ENCODE results near the gene JUP.
A peak's percentile ranks its signal among the peaks of the same experiment; 100 is the strongest.
"Not testable (repeated sequence)": the region's sequence is repeated elsewhere in the genome, so short reads cannot be mapped to it uniquely, and the experiment has no call there.

Gene JUP

DNA sequence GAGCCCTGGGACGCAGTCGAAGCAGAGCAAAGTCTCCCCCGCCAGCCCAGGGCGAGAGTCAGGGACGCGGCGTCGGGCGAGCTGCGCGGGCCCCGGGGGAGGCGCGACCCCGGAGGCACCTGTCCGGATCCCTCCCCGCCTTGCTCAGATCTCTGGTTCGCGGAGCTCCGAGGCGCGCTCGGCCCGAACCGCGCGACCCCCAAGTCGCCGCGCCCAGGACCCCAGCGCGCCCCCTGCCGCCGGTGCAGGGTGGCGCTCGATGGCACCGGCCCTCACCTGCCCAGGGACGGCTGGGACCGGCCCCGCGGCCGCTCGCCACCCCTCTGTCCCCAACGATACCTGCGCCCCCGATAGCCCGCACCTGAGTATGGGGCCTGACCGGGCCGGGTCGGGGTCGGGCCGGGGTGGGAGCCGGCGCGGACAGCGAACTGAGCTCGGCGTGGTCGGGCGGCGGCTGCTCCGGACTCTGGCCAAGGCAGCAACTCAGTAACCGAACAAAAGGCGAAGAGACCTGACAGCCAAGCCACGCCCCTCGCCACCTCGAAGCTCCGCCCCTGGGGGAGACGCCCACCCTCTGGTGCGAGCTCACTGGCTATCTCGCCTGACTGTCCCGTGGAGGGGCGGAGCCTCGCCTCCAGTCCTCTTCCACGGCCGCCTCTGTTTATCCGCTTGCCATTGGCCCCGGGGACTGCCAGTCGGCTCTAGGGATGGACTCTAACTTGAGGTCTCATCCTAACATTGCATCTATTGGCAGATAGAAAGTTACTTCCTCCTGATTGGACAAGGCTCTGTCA, at the start of gene JUP:
Gene JUP, minus strand, starts transcription at position 485 of the 794 bp plus-strand sequence. CDS start 14,857 bp downstream, outside the sequence.
- DNase-seq (ENCODE audit: low read depth in 2 of 2): peak; percentile 68 to 75

DNA sequence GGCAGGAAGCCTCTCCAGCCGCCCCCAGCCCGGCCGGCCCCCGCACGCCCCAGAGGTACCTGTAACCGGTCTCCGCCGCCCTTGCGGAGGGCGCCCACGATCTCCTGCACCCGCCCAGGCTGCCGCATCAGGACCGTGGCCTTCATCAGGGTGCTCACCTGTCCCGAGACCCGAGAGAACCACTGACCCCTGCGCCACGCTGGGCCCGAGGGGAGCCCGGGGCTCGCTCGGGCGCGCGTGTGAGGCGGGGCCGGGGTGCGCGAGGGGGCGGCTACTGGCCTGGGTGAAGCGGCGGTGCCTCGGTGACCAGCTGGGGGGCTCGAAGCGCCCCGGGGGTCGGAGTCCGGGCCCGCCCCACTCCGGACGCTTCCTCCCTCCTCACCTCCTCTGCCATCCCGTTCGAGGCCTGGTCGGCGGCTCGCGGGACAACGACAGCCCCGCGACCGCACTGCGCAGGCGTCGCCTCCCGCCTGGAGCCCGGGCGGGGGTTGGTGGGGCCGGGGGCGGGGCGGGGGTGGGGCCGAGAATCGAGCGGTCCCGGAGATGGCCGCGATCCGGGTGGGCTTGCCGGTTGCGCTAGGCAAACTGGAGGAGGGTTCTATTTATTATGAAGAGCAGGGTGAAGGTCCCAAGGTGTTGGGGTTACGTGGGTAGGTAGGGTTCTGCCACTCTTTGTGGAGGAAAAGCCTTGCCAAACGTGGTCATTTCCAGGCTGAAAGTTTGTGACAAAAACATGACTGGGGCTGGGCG, 49.5 kb upstream of the JUP start, which contains the start of gene NT5C3B:
Gene NT5C3B, minus strand, starts transcription at position 433 of the 750 bp plus-strand sequence. Its CDS starts 39 bp downstream, at position 394.
- DNase-seq (ENCODE audit: low read depth in 2 of 2): peak in 1 of 2 donors; percentile 25

DNA sequence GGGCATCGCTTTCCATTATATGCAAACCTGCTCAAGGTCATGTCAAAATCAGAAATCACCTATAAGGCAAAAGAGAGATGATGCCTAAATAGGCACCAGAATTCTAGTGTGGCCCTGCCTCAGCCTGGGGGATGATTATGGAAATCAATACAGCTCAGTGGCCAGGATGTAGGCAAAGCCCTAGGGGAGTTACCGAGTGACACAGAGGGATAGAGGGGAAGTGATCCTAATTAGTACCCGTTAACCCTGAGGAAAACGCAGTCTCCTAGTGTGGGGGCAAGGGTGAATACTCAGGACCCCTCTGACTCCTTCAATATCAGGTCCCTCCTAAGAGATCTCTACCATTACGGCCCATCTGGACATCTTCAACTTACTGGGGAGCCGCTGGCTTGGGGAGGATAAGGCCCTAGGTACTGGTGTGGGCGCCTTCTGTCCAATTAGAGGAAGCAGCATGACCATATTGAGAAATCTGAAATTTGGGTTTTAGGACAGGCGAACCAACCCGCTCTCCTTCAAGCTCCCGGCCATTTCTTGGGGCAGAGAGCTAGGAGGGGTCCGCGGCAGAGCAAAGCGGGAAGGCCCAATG, 48.8 kb upstream of the JUP start:
- DNase-seq (ENCODE audit: low read depth in 2 of 2): no peak

DNA sequence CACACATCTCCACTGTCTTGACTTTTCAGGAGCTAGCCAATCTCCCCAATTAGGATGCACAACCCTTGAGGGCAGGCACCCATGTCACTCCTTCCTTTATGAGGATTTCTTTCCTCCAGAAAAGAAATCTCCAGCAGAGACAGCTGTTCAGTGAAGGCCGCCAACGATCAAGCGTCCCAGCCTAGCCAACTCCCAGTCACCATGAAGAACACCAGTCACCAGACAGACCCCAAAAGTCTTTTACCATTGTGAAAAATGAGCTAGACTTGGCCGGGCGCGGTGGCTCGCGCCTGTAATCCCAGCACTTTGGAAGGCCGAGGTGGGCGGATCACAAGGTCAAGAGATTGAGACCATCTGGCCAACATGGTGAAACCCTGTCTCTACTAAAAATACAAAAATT, 43.5 kb upstream of the JUP start:
- DNase-seq (ENCODE audit: low read depth in 2 of 2): not testable (repeated sequence)

DNA sequence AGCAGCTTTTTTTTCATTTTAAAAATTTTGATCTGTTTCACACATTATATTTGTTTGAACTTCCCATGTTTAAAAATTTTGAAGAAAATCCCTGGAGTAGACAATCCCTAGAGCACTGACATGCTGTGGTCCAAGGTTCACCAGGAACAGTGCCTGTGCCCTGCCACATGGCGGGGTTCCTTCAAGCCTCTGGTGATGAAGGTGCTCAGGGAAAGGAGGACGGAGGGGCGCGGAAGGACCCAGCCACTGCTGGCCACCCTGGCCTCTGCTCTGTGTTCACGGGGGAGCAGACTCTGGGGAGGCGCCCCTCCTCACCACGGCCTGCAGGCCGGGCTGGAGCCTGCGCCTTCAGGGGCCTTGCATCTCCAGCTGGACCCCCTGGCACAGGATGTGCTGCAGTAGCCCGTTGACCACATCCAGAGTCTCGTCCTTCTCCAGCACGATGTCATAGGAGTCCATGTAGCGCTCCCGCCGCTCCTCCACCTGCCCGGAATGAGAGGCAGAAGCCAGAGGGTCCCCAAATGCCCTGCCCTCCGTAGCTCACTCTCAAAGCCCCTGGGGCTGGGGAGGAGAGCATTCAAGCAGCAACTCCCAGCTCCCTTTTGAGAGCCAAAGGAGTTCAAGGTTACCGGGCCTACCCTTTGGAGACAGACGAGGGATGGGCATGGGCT, 38.8 kb upstream of the JUP start:
- no peak for DNase-seq (ENCODE audit: low read depth in 2 of 2)

DNA sequence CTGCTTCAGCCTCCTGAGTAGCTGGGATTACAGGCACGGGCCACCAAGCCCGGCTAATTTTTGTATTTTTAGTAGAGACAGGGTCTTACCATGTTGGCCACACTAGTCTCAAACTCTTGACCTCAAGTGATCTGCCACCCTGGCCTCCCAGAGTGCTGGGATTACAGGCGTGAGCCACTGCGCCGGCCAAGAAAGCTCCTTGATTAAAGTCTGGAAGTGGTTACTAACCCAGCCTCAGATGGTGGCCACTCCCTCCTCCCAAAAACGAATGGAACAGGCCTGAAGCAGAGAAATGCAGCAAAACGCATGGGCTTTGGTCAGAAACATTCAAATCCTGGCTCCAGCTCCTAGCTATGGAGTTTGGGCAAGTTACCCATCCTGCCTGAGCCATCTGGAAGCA, 37.6 kb upstream of the JUP start:
- DNase-seq (ENCODE audit: low read depth in 2 of 2): no peak

DNA sequence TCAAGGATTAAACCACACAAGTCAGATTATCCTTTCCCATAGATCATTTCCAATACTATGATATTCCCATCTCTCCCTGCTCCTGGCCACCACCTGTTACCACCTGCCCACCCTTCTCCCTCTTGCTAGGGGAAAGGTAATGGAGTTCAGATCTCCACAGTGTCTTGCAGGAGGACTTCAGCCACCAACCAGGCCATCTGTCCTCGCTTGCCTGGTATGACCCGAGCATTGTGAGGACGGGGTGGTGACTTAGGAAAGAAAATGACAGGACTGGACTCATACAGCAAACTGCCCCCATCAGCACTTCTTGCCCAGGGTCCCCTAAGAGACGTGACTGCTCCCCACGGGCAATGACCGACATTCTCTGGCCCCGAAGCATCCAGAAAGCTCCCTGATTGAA, 37.1 kb upstream of the JUP start:
- DNase-seq (ENCODE audit: low read depth in 2 of 2): no peak

DNA sequence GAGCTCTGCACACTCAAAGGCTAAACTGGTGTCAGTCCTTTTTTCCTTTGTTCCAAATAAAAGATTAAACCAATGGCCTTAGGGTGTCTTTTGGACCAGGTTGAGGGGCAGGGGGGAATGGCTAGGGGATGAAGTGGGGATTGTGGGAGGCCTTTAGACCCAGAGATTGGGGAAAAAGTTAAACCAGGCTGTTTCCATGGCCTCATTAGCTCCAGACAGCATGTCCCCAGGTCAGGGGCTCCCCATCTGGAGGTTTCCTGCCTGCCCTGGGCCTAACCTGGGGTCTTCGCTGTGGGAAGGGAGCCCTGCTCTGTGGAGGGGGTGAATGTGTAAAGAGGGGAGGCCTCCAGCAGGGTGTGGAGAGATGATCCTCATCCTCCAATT, 36.6 kb upstream of the JUP start:
- no peak for DNase-seq (ENCODE audit: low read depth in 2 of 2)

DNA sequence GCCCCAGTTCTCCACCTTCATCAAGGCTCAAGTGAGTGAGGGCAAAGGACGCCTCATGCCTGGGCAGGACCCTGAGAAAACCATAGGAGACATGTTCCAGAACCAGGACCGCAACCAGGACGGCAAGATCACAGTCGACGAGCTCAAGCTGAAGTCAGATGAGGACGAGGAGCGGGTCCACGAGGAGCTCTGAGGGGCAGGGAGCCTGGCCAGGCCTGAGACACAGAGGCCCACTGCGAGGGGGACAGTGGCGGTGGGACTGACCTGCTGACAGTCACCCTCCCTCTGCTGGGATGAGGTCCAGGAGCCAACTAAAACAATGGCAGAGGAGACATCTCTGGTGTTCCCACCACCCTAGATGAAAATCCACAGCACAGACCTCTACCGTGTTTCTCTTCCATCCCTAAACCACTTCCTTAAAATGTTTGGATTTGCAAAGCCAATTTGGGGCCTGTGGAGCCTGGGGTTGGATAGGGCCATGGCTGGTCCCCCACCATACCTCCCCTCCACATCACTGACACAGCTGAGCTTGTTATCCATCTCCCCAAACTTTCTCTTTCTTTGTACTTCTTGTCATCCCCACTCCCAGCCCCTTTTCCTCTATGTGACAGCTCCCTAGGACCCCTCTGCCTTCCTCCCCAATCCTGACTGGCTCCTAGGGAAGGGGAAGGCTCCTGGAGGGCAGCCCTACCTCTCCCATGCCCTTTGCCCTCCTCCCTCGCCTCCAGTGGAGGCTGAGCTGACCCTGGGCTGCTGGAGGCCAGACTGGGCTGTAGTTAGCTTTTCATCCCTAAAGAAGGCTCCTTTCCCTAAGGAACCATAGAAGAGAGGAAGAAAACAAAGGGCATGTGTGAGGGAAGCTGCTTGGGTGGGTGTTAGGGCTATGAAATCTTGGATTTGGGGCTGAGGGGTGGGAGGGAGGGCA, 36.0 kb upstream of the JUP start:
- DNase-seq (ENCODE audit: low read depth in 2 of 2): no peak

DNA sequence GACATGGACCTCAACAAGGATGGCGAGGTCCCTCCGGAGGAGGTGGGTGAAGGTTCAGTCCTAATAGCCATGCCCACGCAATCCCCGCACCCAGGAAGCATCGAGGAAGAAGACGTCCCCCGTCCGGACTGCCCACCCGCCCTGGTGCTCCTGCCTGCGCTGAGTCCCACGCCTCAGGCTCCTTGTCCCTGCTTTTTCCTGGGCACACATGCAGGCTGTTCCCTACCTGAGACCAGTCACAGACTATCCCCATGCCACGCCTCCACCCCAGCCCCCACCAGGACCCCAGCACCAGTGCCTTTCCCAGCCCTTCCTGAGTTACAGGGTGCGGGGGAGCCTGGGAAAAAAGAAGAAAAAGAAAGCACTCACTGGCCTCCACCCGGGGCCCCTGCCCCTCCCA, 35.3 kb upstream of the JUP start:
- DNase-seq (ENCODE audit: low read depth in 2 of 2): no peak

DNA sequence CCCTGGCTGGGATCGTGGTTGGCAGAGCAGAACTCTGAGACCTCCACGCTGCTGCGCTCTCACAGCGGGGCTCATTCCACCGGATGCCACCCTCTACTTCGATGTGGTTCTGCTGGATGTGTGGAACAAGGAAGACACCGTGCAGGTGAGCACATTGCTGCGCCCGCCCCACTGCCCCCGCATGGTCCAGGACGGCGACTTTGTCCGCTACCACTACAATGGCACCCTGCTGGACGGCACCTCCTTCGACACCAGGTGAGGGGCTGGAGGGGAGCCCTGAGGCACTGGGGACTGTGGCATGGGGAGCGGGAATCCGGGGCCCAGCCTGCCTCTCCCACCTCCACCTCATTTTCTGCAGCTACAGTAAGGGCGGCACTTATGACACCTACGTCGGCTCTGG, 31.5 kb upstream of the JUP start:
- no peak for DNase-seq (ENCODE audit: low read depth in 2 of 2)

DNA sequence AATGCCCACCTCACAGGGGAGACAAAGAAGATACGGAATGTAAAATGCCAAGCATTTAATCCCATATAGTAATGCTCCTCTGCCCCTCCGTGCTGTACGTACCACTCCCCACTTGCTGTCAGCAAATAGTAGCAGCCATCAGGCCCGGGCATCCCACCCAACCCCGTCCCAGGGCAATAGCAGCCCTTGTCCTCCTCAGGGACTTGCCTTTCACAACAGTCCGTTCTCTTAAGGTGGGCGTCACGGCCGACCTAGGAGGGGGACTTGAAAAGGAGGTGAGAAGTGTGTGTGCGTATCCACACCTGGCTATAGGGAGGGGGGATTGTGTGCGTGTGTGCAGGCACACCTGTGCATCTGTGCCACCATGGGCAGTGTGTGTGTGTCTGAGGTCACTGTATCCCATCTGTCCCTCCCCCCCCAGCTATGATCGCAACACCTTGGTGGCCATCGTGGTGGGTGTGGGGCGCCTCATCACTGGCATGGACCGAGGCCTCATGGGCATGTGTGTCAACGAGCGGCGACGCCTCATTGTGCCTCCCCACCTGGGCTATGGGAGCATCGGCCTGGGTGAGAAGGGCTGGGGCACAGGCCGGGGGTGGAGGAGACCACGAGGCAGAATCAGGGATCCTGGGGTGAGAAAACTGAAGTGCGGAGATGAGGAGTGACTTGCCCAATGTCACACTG, 30.3 kb upstream of the JUP start:
- no peak for DNase-seq (ENCODE audit: low read depth in 2 of 2)

DNA sequence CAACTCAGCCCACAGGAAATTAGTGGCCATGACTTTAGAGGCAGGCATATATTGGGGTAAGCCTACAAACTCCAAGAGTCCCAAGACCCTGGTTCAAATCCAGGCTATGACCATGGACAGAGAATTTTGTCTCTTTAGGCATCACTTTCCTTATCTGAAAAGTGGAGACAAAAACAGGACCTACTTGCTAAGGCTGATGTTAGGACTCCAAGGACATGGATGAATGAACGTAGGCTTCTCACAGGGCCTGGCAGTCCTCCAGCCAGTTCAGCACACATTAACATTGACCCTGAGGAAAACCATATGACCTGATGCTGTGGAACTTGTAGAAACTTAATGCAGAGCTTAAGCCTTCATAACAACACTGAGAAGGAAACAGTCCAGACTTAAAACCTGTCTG, 27.7 kb upstream of the JUP start:
- DNase-seq (ENCODE audit: low read depth in 2 of 2): no peak

DNA sequence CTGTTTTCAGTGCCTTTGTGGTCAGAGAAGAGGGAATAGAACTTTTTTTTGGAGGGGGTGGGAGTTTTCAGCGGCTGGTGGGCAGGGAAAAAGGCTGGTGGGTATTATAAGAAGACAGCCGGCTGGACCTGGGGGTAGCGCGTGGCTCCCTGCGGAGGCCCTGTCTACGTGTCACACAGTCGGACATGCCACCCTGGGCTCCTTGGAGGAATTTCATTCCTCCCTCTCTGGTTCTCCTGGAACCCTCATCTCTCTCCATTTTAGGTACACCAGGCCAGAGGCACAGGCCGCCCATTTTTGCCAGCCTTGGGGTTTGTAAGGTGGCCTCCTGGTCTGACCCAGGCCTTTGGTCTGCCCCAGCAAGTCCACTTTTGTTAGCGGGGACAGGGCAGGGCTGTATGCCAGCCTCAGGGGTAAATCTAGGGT, 27.2 kb upstream of the JUP start:
- no peak for DNase-seq (ENCODE audit: low read depth in 2 of 2)

DNA sequence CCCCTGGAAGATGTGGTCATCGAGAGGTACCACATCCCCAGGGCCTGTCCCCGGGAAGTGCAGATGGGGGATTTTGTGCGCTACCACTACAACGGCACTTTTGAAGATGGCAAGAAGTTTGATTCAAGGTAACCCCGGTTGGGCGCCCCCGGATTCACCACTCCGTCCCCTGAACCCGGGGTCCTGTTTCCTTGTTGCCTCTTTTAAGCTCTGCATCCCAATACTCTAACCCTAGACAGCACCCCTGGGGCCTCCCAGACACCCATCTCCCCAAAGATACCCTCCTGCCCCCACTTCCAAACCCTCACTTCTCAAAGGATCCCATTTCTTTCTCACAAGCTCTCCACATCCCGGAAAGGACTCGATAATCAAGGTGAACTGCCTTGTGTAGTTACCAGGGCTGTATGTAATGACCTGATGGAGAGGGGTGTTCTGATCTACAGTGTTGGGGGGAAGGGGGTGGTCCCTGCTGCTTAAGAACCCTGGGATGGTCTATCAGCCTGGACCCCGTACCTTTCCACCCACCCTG, 26.7 kb upstream of the JUP start:
- no peak for DNase-seq (ENCODE audit: low read depth in 2 of 2)

DNA sequence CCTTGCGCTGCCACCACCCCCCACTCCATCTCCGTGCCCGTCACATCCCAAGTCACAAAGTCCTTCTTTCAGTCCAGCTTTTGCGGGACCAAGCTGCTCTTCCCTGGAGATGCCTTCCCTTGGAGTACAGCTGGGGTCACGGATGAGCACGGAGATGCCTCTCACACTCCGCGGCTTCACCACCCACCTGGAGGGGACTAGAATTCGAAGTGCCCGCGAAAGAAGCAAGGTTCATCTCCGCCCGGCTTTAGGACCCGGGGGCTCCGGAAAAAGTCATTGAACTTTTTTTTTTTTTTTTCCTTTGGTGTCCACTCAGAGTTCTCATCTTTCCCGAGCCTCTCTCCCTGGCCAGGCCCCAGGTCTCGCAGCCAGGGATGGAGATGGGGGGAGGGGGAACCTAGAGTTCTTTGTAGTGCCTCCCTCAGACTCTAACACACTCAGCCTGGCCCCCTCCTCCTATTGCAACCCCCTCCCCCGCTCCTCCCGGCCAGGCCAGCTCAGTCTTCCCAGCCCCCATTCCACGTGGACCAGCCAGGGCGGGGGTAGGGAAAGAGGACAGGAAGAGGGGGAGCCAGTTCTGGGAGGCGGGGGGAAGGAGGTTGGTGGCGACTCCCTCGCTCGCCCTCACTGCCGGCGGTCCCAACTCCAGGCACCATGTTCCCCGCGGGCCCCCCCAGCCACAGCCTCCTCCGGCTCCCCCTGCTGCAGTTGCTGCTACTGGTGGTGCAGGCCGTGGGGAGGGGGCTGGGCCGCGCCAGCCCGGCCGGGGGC, 26.1 kb upstream of the JUP start, which contains the start of gene FKBP10:
Gene FKBP10, plus strand, starts transcription at position 624 of the 771 bp plus-strand sequence. Its CDS starts 31 bp downstream, at position 655.
- DNase-seq (ENCODE audit: low read depth in 2 of 2): peak in 1 of 2 donors; percentile 7

DNA sequence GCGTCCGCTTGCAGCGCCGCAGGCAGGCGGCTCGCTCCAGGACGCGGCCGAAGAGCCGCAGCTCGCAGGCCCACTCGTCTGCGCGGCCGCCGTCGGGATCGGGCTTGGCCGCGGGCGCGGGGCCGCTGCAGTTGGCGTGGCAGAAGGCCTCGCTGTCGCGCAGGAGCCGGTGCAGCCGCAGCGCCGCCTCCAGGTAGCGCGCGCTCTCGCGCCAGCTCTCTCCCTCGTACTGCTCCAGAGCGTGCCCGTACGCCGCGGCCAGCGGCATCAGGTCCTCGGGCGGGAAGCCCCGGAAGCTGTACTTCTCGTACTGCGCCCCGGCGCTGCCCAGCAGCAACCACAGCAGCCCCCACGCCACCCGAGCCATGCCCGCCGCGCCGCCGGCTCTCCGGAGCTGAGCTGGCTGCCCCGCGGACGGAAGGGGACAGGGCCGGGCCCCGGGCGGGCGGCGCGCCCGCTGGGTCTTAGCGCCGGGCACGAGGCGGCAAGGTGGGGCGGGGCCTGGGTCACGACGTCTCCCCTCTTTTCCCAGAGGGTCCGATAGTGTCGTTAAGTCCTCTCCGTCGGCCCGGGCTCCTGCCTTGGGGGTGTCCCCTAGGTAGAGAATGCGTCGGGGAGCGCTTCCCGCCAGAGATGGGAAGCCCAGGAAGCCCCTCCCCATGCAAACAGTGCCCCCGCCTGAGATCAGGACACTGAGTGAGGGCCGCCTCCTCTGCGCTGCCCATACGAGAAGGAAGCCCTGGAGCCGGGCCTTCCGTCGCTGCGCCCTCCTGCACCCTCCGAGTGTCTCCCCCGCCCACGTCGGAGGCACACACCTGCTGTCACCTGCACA, 25.3 kb upstream of the JUP start, which contains the start of gene P3H4:
Gene P3H4, minus strand, starts transcription at position 401 of the 832 bp plus-strand sequence. Its CDS starts 34 bp downstream, at position 367.
- DNase-seq (ENCODE audit: low read depth in 2 of 2): peak; percentile 25 to 57
